HG02763 (cell line): ENCODE results near the gene EHBP1.

Experiments used
- ATAC-seq: cut with Tn5 transposase; IDR thresholded peaks from one replicate; pipeline ENCODE4 v1.9.1; 2021; ENCODE audit warnings: mild to moderate bottlenecking, moderate library complexity; ENCODE audit not compliant: unreplicated experiment

EHBP1 gene

DNA sequence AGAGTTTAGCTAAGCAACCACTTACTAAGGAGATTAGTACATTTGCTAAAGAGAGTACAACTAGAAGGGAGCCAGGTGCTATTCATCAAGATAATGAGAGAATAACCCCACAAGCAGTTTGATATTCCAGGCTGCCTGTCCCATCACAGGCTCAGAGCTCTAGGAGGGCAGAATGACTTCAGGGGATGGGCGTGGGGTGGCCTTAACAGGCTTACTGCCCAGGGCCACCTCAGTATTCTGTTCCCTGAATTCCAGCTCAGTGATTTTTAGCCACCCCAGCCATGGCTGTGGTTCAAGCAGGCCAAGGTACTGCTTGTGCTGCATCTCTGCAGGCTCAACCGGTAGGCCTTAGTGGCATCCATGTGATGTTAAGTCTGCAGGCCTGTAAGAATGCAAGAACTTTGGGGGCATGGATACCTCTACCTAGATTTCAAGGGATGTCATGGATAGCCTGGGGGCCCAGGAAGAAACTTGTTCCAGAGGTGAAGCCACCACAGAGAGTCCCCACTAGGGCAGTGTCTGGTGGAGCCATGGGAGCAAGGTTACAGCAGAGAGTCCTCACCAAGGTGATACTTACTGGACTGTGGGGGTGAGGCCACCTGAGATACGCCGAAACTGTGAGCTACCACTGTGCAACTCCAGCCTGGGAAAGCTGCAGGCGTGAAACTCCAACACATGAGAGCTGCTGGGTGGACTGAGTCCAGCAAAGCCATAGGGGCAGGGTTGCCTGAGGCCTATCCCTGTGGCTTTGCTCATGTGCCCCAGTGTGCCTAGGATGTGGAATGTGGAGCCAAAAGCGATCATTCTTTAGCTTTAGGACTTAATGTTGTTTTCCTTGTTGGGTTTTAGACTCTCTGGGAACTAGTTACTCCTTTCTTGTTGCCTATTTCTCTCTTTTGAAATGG, 107.7 kb downstream of the EHBP1 start:
- ATAC-seq, result no peak

DNA sequence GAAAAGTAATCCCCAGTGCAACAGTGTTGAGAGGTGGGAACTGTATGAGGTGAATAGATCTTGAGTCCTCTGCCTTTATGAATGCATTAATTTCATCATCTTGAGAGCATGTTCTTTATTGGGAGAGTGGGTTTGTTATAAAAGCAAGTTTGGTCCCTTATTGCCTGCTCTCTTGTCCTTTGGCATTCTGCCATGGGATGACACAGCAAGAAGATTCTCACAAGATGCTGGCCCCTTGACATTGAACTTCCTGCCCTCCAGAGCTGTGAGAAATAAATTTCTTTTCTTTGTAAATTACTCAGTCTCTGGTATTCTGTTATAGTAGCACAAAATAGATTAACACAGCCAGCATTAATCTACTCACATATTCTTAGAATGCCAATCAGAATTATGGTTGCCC, 108.6 kb downstream of the EHBP1 start:
- no peak for ATAC-seq

DNA sequence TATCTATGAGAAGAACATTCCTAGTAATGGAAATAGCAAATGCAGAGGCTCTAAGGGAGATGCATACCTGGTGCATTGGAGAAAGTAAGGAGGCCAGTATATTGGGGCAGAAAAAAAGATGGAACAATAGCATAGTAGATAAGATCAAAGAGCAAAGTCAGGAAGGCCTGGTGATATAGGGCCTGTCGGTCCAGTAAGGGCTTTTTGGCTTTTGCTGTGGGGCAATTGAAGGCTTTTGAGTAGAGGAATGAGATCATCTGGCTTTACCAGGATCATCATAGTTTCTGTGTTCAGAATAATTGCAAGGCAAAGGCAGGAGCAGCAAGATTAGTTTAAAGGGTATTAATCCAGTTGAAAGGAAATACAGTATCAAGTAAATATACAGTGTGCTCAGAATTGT, 111.8 kb downstream of the EHBP1 start:
- ATAC-seq, result no peak

DNA sequence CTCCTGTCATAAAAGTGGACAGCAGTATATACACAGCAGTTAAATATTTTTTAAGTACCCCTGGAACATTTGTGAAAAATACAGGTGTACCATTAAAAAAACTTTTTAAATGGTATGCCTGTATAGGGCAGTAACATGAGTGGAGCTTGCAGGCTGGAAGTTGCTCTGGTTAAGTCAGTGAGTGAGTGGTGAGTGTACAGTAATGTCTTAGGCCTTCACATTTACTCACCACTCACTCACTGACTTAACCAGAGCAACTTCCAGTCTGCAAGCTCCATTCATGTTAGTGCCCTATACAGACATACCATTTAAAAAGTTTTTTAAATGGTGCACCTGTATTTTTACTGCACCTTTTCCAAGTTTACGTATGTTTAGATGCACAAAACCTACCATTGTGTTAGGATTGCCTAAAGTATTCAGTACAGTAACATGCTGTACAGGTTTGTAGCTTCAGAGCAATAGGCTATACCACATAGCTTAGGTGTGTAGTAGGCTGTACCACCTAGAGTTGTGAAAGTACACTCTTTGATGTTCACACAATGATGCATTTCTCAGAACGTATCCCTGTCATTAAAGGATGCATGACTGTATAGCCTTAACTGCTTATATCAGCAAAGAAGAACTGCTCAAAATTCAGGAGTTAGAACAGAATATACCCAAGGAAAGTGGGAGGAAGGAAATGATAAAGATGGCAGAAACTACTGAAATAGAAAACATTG, 112.6 kb downstream of the EHBP1 start:
- ATAC-seq, result no peak

DNA sequence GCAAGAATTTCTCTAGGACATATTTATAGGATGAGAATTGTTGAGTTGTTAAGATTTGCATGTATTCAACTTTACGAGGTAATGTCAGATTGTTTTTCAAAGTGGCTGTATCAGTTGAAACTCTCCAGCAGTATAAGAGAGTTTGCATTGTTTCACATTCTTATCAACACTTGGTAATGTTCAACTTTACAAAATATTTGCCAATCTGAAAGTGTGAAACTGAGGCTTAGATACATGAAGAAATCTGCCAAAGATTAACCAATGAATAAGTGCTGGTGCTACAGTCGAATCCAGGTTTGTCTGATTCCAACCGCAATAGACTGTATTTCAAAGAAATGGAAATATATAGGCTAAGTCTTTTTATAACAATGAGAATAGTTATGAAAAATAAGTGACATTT, 117.0 kb downstream of the EHBP1 start:
- no peak for ATAC-seq

DNA sequence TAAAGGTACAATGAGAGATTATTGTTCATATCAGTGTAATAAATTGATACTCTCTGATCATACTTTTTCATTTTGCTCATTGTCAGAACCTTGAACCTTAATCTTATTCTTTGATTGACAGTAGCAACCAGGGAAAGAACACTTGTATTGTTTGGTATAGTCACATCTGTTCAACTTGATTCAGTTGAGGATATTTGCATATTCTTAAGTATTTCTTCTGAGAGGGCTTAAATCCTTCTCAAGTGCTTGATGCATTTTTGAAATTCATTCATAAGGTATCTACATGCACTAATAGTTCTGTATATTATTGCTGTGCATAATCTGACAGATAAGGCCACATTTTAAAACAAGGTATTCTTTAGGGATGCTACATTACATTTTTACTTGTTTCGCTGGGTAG, 118.9 kb downstream of the EHBP1 start:
- ATAC-seq, result no peak

DNA sequence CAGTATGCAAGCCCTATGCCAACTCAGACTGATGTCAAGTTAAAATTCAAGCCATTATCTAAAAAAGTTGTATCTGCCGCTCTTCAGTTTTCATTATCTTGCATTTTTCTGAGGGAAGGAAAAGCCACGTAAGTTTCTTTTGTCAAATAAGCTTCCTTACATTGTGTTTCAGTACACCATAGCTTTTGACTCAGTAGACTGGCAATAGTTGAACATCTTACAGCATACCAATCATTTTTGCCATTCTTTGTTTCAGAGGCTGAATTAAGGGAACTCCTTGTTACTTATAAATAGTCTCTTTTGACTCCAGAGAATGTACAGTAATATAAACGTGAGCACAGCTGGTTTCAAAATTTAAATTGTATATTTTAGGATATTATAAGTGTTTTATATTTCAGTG, 120.6 kb downstream of the EHBP1 start:
- no peak for ATAC-seq

DNA sequence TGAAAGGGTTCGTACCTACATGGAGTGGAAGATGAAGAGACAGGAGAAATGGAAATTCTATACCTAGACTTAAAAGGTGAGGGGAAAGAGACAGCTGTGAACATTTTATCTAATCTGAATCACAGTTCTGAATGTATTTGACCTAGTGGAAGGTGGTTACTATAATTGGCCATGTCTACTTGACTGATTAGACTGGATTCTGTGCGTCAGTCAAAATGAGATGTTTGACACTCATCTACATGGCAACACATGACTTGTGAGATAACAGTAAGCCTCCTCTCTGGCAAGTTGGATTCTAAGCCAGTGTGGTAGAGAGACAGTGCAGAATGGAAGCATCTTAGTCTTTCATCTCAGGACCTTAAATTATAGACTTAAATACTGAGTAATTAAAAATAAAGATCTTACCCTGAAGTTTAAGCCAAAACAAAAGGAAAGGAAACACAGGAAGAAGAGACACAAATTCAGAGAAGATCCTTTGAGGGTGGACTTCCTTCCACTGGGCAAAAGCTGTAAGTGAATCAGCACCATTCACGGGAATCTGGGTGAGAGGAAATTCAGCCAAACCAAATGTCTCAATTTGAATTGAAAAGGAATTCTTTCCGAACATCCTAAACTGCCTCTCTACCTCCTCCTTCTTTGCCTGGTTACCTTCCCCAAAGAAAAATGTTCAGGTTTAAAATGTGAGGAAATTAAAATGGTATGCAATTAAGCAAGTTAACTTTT, 121.6 kb downstream of the EHBP1 start:
- no peak for ATAC-seq

DNA sequence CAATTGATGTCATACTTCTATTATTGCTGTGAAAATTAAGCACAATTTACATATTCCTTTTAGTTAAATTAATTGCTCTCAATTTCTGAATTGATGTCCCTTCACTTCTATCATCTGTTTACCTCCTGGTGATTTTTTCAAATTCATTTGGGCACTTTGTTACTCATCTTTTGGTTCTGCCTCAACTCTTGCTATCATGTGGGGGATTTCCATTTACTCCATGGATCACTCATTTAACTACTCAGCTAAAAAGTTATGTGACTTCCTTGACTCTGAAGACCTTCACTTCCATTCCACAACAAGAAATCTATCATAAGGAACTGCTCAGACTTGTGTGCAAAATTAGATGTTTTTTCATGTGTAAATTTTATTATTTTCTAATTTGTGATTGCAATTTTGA, 126.2 kb downstream of the EHBP1 start:
- no peak for ATAC-seq

DNA sequence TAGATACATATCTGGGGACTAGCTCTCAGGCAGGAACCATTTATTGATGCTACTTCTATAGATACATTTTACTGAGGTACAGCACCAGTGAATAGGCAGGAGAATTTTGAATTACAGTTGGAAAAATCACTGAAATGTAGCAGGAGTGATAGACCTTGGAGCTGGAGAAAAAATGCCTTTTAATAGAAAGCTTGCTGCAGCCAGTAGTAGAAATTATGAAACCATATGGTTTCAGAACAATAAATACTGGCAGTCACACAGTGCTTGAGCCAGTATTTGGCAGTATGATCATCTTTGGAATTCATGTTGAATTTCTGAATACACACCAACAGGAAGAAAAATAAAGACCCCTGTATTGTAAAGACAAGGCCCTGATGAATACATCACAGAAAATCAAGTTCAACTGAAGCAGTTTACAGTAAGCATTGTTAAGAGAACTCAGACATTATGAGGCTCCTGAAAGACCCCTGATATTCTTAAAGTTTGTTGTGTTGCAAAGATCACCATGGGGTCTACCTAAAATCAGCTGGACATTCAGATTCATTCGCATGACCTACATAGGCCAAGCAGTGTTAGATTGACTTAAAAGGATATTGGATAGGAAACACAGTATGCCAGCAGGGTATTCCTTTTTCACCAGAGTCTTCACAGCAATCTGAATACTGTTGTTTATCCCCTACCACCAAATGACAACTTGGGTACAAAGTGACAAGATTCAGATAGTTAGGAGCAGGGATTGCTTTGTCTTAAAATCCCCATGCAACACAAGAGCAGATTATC, 139.0 kb downstream of the EHBP1 start:
- no peak for ATAC-seq

DNA sequence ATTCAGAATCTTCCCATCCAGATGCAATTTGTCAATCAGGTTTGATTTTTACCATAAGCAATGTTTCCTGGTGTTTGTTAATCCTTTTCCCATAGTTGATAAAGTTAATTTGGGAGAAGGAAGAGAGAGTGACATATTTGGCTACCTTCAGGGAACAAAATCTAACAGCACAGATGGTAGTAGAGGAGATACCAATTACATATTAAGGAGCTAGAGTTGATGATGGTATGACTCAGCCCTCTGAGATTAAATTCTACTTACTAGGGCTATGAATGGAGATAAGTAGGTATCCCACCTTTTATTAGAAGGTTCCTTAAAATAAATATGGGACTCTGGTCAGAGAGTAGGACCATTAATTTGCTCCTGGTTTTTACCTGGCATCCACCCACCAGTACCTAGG, 139.7 kb downstream of the EHBP1 start:
- no peak for ATAC-seq

DNA sequence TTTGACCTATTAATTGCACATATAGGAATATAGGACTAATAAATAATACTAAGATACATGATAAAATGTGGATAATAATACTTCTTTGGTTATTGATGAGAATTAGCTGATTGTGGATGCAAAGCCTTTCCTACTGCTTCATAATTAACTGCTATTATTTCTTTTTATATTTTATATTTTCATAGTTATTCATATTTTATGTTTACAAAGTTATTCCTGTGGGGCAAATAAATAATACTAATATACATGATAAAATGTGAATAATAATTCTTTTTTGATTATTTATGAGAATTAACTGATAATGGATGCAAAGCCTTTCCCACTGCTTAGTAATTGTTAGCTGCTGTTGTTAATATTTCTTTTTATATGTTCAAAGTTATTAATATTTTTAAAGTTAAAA, 146.7 kb downstream of the EHBP1 start:
- ATAC-seq, result no peak

DNA sequence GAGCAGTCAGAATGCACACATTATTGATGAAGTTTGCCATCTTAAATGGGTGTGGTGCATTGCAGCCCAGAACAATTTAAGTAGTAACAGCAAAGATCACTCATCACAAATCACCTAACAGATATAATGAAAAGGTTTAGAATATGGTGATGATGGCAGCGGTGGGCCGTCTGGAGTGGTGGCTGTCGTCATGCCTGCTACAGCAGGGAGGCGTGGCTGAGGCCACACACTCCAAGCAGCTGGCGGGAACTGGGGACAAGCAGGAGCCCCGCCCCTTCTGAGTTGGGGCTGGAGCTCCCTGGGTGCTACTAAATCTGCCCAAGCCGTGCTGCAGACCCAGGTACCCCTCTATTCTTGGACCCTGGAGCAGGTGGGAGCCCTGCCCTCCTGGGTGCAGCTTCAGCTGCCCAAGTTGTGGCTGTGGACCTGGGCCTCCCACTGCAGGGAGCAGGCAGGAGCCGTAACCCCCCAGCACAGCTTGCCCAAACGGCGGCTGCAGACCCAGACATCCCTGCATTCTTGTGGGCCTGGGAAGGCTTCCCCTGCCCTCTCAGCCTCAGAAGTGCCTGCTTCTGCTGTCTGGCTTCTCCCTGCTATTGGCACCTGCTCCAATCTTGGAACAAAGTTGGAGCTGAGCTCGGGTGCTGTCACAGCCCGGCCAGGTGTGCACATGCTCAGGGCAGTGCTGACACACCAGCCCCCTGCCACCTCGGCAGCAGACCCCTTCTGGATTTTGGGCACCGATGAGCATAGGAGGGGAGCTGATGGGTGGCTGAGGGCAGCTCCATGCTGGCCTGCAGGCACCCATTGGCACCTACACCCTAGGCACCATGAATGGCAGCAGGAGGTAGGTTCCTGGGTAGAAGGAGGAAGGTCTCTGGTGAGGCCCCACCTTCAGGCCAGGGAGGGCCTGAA, 149.3 kb downstream of the EHBP1 start:
- ATAC-seq, result no peak

DNA sequence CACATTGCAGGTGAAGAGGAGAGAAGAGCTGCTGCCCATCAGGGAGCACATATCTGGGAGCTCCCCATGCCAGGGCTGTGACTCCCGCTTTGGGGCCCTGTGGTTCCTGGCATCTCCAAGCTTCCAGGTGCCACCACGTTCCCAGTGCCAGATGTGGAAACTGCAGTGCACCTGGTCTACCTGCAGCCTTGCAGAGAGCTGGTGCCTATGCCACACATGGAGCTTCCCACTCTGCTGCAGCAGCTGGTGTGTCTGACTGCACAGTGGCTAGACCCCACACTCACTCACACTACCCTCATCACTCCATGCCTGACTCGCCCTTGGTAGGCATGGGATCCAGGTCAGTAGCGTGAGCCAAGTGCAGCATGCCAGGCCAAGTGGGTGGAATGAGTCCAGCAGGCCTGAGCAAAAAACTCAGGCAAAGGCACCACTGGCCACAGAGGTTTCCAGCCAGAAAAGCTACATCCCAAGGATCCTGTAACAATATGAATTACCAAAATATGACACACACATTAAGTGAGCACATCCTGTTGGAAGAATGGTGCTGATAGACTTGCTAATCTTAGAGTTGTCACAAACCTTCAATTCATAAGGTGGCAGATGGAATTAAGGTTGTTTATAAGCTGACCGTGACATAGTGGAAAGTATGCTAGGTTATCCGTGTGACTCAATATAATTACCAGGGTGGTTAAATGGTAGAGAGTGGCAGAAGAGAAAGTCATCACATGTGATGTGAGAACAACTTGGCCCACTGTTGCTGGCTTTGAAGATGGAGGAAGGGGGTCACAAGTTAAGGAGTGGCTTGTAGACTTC, 150.9 kb downstream of the EHBP1 start:
- no peak for ATAC-seq

DNA sequence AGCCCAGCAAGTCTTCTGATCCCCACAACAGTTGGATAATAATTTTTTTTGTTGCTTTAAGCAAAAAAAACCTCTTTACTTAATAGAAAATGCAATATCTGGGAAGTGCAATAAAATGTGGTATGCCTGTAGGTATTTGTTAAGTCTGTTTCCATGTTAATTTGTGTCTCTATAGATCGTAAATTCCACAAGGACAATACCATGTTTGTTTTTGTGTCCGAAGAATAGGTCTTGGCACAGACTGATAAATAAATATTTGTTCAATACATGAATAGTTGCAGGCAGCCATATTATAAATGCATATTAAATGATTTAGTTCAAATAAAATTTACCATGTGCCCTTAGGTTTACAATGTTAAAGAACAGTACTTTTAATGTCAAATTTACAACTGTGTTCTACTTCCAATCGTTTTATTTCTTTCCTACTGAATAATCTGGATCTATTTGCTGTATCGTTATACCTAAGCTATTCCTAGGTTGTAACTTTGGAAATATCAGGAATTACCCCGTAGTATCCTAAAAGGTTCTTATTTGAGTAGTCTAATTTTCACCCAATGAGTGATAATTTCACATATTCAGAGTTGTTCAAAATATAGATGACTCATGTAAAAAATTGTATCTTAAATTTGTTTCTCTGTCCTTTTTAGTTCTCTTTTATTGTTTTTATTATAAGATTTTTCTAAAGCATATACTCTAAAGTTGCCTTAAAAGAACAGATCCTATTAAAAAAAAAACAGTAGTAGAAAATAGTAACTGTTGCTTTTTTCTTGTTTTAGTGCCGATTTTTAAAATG, 151.8 kb downstream of the EHBP1 start:
- no peak for ATAC-seq

DNA sequence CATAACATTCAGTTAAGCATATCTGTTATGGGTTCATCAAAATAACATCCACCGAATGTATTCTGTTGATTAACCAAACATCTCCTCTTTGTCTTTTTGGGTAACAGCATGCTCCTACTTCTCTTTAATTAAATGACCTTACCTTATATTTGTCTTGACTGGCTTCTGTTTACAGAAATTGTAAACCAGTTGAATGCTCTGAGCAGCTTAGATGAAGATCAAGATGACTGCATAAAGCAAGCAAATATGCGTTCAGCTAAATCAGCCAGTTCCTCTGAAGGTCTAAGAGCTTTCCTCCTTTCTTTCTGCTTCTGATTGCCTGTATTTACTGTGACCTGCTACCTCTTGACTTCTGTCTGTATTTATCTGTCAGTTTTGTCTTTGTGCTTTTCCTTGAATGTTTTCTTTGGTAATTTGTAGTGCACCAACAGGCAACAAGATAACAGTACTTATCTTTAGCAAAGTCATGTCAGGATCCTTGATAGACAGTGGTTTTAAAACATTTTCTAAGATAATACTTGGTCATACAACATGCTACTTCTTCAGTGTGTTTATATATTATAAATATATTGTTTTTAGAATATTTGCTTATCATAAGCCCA, 152.8 kb downstream of the EHBP1 start:
- ATAC-seq, result no peak

DNA sequence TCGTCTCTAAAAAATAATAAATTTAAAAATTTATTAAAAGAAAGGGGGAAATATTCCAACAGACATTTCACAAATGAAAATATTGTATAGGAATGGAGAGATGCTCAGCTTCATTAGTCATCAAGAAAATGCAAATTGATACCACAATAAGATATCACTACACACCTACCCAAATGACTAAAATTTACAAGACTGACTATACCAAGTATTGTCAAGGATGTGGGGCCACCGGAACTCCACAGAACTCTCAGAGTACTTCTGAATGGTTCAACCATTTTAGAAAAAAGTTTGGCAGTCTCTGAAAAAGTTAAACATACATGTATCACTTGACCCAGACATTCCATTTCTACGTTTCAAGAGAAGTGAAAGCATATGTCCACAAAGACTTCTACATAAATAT, 163.4 kb downstream of the EHBP1 start:
- no peak for ATAC-seq

DNA sequence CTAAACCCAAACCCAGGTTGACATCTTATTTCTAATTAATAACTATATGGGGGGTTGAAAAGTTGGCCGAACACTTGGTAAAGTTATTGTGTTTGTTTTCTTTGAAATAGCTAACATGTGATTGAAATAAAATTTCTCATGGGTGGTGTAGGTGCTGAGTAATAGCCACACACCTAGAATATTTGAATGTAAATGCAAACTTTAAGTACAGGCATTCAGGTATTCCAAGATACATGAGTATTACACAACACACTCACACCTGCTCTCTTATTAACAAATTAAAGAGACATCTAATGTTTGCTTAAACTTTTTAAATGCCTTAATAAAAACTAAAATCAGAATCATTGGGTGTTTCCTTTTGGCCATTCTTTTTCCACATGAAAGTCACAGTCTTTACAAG, 165.5 kb downstream of the EHBP1 start:
- ATAC-seq, result no peak
